Stimulated activated CD4-positive, alpha-beta T cell treated with anti-CD3 and anti-CD28 coated beads, TNF-alpha, amount 100 ng/mL, for 4 hours (primary cell): ENCODE results near the gene TMEM132C.

Experiments
- DNase-seq, 3 experiments: peaks; one replicate each; pipeline ENCODE4 v3.0.0-alpha.2; 2020; ENCODE audit warnings: low read depth in 3 of 3

TMEM132C gene

DNA sequence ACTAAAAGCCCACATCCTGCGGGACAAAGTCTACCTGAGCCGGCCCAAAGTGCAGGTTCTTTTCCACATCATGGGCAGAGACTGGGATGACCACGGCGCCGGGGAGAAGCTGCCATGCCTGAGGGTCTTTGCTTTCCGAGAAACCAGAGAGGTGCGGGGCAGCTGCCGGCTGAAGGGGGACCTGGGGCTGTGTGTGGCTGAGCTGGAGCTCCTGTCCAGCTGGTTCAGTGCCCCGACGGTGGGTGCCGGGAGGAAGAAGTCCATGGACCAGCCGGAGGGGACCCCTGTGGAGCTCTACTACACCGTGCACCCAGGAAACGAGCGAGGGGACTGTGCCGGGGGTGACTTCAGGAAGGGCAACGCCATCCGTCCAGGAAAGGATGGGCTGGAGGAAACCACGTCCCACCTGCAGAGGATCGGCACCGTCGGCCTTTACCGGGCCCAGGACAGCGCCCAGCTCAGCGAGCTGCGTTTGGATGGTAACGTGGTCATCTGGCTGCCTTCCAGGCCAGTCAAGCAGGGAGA lies 148.1 kb downstream of the TMEM132C start:
- no peak for DNase-seq

DNA sequence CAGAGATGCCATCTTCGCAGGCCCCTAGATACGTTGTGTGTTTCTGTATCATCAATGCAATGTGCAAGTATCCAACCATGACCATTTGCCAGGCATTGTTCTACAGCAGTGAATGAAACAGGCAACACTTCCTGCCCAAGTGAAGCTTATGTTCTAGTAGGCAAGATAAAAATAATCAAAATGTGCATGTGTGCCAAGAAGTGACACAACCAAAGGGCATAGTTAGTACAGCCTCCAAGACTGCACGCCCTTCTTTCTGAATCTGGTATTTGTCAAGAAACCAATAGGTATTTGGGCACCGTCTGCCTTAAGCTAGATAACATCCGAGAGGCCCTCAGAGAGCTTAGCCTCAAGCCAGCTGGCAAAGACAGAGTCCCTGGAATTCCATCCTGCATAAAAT lies 152.0 kb downstream of the TMEM132C start:
- DNase-seq: no peak

DNA sequence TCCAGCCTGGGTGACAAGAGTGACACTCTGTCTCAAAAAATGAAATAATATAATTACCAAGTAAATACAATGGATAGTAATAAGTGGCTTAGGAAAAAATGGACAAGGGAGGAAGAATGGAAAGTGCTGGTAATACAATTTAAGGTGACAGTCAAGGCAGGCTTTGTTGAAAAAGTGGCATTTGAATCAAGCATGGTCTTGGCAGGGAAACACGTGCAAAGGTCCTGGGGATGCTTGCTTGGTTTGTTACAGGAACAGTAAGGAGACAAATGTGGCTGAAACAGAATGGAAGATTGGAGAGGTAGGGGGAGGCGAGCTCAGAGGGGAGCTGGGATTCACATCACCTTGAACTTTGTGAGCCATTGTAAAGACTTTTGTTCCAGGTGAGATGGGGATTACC lies 153.2 kb downstream of the TMEM132C start:
- no peak for DNase-seq

DNA sequence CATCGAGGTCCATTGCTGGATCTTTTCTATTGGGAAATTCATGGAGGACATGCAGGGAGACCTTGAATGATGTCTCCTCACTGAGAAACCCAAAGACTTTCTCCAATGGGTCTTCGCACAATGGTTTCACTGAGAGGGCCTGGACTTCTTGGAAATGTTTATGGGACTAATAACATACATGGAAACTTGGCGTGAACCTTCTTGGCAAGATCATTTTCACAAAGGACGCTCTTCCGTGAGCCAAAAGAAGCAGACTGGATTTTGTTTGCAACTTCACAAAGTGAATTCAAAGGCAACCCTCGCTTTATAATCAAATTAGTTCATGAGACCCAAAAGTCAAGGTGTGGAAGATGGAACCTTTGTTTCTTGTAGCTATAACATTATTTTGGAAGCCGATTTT lies 154.4 kb downstream of the TMEM132C start:
- no peak for DNase-seq

DNA sequence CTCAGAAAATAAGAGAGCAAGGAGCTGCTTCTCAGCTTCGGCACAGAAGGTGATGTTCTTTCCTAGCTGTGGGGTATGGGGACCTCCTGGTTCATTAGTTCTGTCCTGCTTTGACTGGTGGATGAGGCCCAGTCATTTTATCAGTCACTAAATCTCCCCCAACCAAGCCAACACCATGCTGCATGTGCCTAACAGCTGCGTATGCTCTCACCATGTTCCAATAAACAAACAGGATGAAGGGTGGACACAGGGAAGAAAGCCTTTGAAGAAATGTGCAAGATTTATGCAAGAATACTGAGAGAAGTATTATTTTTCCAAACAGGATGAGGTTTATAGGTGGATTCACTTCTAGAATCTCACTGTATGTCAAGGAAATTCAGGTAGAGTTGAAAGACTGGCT lies 156.2 kb downstream of the TMEM132C start:
- no peak for DNase-seq

DNA sequence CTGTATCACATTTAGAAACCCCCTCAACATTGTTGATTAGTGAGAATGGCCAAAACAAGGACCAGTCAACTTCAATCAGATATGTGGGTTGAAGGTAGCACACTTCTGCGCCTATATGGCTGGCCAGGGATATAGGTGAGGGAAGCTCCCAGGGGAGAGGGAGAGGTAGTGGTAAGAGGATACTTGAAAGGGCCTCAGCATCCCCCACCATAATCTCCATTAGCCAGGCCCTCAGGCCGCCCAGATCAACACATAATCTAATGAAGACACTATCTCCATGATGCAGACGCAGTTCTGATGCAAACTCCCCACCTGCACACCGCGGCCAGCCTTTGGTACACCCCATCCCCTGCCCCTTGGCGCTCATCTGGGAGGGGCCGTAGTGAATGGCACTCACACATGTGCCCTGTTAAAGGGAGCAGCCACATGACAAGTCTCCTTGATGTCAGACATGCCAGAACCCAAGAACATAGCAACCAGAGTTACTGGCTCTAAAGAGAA lies 158.0 kb downstream of the TMEM132C start:
- no peak for DNase-seq

DNA sequence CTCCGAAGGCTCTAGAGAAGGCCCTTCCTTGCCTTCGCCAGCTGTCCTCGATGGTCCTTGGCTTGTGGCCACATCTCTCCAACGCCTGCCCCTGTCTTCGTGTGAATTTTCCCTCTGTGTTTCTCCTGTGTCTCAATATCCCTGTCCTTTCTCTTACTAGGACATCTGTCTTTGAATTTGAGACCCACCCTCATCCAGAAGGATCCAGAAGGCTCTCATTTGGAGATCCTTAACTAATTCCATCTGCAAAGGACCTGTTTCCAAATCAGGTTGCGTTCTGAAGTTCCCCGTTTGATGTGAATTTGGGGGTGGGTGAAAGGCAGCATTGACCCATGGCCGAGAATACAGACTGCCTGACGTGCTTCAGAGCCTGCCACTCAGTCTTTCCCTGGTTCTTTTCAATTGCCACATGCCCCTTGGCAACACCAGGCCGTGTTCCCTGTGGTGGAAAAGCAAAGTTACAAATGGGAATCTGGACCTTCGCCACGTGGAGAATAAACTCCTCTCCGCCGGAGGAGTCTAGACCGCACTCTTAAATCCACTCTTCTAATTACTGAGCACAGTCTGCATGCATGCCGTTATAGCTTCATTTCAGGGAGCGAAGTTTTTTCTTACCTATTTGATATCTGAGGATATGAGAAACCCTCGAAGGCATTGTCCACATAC lies 158.8 kb downstream of the TMEM132C start:
- DNase-seq: no peak

DNA sequence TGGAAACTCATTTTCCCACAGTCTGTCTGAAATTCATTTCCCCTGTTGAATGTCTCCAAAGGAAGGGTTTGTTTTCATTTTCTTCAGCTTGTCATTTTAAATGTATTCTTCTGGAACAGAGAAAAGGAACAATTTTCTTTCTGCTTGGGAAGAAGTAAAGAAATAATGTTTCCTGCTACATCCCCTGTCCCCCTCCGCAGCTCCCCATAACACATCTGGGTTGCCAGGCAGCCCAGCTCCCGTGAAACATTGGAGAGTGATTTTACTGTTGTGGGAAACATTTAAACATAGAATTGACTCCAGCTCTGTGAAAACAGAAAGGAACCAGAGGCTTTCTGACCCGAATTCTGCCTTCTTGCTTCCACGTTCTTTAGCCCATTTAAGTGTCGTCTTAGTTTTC lies 159.5 kb downstream of the TMEM132C start:
- DNase-seq: no peak

DNA sequence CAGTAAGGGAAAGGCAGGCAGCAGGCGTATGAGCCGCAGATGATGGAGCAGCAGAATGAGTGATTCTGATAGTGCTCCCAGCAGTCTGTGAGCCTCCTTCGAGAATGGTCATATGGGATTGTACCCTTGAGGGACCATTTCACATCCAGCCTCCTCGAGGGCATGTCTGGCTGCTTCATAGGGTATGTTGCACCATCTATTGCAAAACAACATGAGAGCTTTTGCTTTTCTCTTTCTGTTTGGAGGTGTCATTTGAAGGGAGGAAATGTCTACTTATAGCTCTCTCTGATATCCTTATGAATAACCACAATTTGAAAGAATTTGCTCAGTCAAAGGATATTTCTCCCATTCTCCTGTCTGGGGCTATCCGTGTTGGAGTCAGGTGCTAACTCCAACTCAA lies 172.8 kb downstream of the TMEM132C start:
- DNase-seq: no peak

DNA sequence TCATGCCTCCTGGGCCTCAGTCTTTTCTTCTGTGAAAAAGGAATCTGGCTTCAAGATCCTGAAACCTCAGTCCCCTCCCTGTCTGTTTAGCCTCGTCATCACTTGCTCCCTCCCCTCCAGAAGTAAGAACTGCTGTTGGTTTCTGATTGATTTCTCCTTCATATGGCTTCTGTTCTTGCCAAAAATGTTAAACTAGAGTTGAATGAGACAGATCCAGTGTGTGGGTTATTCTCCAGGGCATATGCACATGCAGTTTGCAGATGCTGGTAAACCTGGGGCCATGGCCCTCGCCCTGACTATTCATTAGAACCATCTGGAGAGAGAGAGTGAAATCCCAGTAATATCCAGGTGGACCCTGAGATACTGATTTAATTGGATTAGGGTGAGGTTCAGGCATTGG lies 175.1 kb downstream of the TMEM132C start:
- DNase-seq: no peak

DNA sequence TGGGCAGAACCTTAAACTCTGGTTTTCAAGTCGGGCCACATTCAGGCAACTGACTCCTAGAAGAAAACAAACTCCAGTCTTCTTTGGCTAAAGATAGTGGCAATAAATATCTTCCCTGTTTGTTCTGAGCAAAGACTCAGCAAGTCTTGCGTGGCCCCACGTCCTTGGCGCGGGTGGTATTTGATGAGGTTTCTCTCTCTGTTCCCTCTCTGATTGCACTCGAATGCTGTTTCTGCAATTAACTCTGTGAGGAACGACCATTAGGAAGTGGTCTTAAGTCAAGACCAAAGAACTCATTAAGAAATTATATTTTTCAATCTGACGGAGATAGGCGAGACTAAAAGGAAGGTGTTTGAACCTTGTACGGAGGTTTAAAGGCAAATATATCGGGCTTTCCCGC lies 177.6 kb downstream of the TMEM132C start:
- no peak for DNase-seq

DNA sequence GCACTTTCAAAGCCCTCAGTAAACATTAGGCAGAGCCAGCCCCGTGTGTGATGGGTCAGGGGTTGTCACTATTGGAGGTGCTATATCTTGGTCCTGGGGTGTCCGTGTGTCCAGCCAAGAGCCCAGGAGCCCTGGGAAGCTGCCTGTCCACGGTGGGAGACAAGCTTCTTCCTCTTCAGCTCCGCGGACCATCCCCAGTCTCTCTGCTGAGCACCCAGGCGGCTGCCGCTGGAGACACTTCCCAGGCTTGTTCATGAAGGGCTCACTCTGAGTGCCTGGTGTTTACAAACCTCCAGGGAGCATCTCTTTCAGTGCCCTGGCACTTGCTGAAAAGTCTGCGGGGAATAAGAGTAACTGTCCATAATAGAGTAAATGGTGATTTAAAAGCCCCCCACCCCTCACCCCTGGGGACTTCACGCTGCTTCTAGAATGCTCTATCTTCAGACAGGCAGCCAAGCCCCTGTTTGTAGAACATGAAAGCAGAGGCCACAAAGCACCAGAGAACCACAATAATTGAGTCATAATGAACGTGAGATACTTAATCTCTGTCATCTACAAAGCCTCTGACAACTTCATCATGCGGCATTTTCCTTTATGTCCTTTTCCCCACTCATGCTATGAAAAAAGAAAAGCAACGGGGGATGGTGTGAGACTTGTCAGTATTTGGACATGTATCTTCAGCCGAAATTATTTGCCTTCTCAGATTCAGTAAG lies 178.6 kb downstream of the TMEM132C start:
- DNase-seq: no peak

DNA sequence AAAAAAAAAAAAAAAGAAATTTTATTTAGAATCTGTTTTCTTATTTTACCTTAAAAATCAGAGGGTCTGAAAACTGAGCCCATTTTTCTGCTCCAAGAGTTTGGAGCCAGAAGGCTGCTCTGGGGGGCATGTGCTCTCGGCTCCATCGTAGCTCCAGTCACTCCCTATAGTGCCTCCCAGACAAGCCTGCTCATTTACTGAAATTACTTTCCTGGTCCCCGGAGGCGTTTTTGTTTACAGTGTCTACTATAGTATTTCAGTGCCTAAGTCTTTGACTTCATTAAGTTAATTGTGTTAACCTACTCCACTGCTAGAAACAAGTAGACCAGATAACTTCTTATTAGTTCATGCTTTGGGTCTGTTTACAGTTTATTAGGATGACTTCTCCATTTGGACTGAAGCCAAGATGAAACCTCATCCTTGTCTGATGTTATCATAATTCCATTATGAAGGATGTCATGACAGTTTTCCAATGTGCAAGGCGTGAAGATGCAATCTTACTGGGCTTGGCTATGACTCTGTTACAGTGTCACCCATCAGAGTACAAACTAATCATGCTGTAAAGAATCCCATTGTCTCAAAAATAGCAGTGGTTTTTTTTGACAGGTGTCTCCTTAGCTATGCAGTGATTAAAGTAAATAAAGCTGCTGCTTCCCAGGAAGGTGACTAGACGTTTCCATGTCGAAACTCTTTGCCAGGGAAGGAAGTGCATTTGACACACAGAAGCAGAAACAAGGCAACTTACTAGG lies 182.3 kb downstream of the TMEM132C start:
- DNase-seq: no peak

DNA sequence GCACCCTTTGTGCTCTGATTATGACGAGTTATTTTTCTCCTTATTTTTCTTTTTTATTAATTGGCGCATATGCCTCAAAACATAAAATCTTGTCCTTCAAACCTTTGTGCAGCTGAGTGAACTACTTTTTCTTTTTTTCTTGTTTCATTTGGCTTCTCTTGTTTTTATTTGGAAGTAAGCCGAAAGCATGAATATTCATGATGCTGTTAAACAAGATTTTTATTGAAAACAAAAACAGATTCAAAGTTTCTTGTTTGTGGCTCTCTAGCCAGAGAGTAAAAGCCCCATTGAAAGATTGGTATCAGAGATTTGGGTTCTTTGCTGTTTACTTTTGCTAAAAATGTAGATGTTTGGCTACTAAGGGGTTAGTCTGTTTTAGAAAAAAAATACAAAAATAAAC lies 183.8 kb downstream of the TMEM132C start:
- no peak for DNase-seq

DNA sequence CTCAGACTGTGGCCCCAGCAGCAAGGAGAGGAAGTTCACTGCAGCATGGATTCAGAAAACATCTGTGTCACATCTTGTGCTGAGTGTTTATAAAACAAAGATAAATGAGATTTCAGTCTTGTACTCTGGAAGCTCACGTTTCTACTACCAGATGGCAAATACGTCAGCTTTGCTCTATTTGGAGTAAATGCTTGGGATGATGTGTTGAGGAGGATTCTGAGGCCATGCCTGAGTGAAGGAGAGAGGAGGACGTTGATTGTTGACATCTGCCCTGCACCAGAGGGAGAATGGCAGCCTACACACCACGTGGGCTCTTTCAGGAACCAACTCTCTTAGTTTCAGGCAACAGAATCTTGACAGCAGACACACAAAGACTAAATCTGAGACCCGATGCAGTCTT lies 188.9 kb downstream of the TMEM132C start:
- DNase-seq: no peak

DNA sequence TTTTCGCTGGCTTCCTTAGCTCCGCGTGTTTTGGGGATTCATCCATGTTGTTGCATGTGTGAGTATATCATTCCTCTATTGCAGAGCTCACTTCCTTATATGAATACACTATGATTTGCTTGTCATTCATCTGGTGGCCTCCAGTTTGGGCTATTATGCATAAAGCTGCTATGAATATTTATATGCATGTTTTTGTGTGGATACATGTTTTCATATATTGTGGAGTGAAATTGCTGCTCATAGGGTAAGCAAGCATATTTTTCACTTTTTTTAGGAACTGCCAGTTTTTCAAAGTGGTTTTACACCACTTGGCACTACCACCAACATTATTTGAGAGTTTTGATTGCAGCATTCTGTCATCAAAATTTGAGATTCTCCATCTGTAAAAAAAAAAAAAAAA lies 190.0 kb downstream of the TMEM132C start:
- no peak for DNase-seq

DNA sequence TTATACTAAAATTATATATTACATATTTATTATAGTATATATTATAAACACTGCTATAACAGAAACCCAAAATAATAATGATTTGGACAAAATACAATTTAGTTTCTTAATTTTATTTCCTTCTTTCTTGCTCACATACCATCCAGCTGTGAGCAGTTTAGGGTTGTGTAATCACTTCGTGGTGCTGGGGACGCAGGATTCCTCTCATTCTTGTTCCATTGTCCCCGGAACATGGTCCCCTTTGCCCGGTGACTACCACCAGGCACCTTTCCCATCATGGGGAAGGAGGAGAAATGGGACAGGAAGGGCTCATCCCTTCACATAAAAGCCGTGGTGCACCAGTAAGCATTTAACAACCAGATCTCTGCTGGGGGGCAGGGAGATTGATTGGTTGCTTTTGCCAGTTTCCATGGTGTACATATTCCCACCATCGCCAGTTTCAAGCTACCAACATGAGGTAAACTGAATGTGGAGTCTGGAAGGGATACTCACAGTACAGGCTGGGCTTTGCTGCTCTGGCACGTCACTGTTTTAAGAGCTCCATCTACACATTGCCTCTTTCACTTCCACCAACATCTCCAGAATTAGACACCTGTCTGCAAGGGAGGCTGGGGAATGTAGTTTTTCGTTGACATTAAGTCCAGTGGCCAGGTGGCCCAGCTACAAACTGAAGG lies 191.5 kb downstream of the TMEM132C start:
- no peak for DNase-seq

DNA sequence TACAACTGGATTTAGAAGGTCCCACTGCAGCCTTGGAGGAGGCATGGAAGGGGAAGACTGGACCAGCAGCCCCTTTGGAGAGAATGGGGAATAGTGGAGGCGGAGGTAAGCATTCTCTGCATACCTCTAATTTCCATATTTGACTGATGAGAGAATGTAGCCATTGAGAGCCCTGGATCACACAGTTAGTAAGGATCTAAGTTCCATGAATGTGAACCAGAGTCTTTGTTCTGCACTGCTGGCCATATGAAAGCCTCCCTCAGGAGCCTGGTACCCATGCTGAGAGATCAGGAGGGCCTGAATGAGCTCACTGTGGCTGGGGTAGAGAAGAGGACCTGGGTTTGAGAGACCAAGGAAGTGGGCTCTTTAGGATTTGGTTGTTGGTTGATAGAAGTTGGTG lies 192.1 kb downstream of the TMEM132C start:
- DNase-seq: no peak

DNA sequence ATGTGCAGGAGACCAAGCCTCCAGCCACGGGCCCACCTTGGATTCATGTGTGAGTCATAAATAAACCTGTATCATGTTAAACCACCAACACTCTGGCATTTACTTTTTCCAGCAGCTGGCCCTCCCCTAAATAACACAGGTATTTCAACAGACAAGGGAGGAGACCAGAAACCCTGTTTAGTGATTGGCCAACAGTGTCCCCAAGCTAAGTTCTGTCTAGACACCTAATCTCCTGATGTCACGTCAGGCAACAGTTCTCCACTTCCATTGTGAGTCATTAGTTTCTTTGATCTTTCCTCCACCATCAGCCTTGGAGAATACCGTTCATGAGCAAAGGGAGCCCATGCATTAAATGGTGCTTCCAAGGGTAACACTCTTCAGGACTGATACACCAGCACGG lies 196.9 kb downstream of the TMEM132C start:
- DNase-seq: no peak

DNA sequence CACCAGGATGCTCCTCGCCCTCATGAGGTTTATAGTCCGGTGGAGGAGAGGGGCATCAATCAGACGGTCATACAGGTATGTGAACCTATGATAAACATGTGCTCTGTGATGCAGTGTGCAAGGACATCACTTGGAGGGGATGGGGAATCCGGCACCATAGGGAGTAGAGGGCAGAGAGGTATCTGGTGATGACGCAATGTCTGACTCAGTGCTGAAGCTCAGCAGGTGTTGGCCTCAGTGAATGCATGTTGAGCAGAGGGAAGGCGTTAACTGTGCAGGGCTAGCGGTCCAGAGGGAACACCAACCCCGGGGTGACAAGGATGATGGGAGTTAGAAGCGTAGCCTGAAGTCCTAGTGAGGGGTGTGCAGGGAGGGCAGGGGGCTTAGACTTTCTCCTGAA lies 200.9 kb downstream of the TMEM132C start:
- DNase-seq: no peak

DNA sequence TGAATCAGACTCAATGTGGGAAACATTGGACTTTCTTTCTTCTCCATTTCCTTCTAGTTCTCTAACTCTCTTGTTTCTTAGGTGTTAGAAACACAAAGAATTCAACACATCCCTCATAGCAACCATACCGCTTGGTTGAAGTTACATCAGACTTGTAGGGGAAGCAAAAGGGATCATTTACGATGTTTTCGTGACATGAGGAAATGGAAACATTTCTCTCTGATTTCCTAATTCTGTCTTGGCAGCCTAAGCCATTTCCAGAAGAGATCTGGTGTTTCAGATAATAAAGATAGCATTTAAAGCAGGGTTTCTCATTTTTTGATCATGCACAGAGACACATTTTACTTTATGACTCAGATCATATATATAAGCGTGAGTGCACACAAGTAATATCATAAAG lies 202.0 kb downstream of the TMEM132C start:
- DNase-seq: no peak

DNA sequence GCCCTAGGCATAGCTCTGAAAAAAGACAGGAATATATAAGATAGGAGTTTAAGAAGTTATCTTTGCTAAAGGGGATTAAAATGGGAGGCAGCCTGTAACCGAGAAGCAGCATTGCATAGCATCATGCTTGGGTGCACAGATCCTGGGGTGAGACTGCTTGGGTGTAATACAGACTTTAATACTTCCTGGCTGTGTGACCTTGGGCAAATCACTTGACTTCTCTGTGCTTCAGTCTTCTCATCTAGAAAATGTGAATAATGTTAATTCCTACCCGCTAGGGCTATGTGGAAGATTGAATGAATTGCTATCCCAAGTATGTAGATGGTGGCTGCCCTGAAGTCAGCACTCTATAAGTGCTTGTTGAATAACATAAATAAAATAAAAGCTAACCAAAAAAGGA lies 204.5 kb downstream of the TMEM132C start:
- no peak for DNase-seq
